Measurements from ENCODE around the gene SGMS1.
A peak's percentile ranks its signal among the peaks of the same experiment; 100 is the strongest.
"Not testable (repeated sequence)": the region's sequence is repeated elsewhere in the genome, so short reads cannot be mapped to it uniquely, and the experiment has no call there.

SGMS1 gene

GRCh38 chr10:50552308-50552707, 71.4 kb downstream of the SGMS1 start:
- H3K4me1 ChIP-seq (ENCODE audit: insufficient read depth, insufficient read length), result no peaks in the 10 kb centered on the region
- no peaks in the 10 kb centered on the region for H3K36me3 ChIP-seq (ENCODE audit: insufficient read depth, insufficient read length, low read length)
- no peaks in the 10 kb centered on the region for H3K9me3 ChIP-seq (ENCODE audit: insufficient read depth, low read length)
- no peak for DNase-seq (ENCODE audit: low read depth, low spot score)
- no peak overlapping the region for H3K4me3 ChIP-seq (ENCODE audit: insufficient read length, low read depth)
- no peaks in the 10 kb centered on the region for H3K27me3 ChIP-seq (ENCODE audit: insufficient read depth, insufficient read length)
- H3K9ac ChIP-seq (ENCODE audit: insufficient read length, low read depth), result no peak overlapping the region
- TF ChIP-seq ZNF274 (IDR thresholded peaks at IDR 0.05; ENCODE audit: low read depth, low read length), result no peak
- TF ChIP-seq SUZ12 (IDR thresholded peaks at IDR 0.05; ENCODE audit: extremely low read depth, insufficient read depth, insufficient read length), result no peak
- TF ChIP-seq YY1 (IDR thresholded peaks at IDR 0.05; ENCODE audit: insufficient read depth, insufficient read length), result no peak

DNA sequence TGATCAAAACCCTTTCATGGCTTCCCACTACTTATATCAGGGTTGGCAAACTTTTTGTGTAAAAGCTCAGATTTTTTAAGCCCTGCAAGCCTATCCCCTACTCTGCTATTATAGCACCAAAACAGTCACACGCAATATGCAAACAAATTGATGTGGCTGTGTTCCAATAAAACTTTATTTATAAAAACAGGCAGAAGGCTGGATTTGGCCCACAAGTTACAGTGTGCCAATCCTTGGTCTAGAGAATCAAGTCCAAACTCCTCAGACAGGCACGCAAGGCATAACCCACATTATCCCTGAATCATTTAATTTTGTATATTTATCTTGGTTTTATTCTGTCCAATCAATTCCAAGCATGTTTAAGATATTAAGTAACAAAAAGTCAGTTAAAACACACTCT, 71.9 kb downstream of the SGMS1 start:
- H3K4me1 ChIP-seq (ENCODE audit: insufficient read depth, insufficient read length), result no peaks in the 10 kb centered on the region
- TF ChIP-seq ZNF274 (IDR thresholded peaks at IDR 0.05; ENCODE audit: low read depth, low read length), result no peak
- no peak for TF ChIP-seq YY1 (IDR thresholded peaks at IDR 0.05; ENCODE audit: insufficient read depth, insufficient read length)
- TF ChIP-seq SUZ12 (IDR thresholded peaks at IDR 0.05; ENCODE audit: extremely low read depth, insufficient read depth, insufficient read length), result no peak
- no peak for DNase-seq (ENCODE audit: low read depth, low spot score)
- H3K4me3 ChIP-seq (ENCODE audit: insufficient read length, low read depth), result no peak overlapping the region
- H3K9ac ChIP-seq (ENCODE audit: insufficient read length, low read depth), result no peak overlapping the region
- no peaks in the 10 kb centered on the region for H3K9me3 ChIP-seq (ENCODE audit: insufficient read depth, low read length)
- no peaks in the 10 kb centered on the region for H3K27me3 ChIP-seq (ENCODE audit: insufficient read depth, insufficient read length)
- no peaks in the 10 kb centered on the region for H3K36me3 ChIP-seq (ENCODE audit: insufficient read depth, insufficient read length, low read length)

GRCh38 chr10:50550291-50550839, 73.4 kb downstream of the SGMS1 start:
- no peaks in the 10 kb centered on the region for H3K4me1 ChIP-seq (ENCODE audit: insufficient read depth, insufficient read length)
- no peak for TF ChIP-seq SUZ12 (IDR thresholded peaks at IDR 0.05; ENCODE audit: extremely low read depth, insufficient read depth, insufficient read length)
- no peak for TF ChIP-seq YY1 (IDR thresholded peaks at IDR 0.05; ENCODE audit: insufficient read depth, insufficient read length)
- no peak for TF ChIP-seq ZNF274 (IDR thresholded peaks at IDR 0.05; ENCODE audit: low read depth, low read length)
- H3K36me3 ChIP-seq (ENCODE audit: insufficient read depth, insufficient read length, low read length), result no peaks in the 10 kb centered on the region
- no peaks in the 10 kb centered on the region for H3K9me3 ChIP-seq (ENCODE audit: insufficient read depth, low read length)
- no peak overlapping the region for H3K4me3 ChIP-seq (ENCODE audit: insufficient read length, low read depth)
- H3K9ac ChIP-seq (ENCODE audit: insufficient read length, low read depth), result no peak overlapping the region
- DNase-seq (ENCODE audit: low read depth, low spot score), result peak; percentile 15
- no peaks in the 10 kb centered on the region for H3K27me3 ChIP-seq (ENCODE audit: insufficient read depth, insufficient read length)

DNA sequence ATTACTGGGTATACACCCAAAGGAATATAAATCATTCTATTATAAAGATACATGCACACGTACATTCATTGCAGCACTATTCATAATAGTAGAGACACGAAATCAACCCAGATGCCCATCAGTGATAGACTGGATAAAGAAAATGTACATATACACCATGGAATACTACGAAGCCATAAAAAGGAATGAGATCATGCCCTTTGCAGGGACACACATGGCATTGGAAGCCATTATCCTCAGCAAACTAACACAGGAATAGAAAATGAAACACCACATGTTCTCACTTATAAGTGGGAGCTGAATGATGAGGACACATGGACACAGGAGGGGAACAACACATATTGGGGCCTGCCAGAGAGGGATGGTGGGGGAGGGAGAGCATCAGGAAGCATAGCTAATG, 74.6 kb downstream of the SGMS1 start:
- DNase-seq (ENCODE audit: low read depth, low spot score); H3K27me3 ChIP-seq (ENCODE audit: insufficient read depth, insufficient read length); H3K9me3 ChIP-seq (ENCODE audit: insufficient read depth, low read length); H3K9ac ChIP-seq (ENCODE audit: insufficient read length, low read depth); H3K4me3 ChIP-seq (ENCODE audit: insufficient read length, low read depth); H3K36me3 ChIP-seq (ENCODE audit: insufficient read depth, insufficient read length, low read length); H3K4me1 ChIP-seq (ENCODE audit: insufficient read depth, insufficient read length): not testable (repeated sequence)

DNA sequence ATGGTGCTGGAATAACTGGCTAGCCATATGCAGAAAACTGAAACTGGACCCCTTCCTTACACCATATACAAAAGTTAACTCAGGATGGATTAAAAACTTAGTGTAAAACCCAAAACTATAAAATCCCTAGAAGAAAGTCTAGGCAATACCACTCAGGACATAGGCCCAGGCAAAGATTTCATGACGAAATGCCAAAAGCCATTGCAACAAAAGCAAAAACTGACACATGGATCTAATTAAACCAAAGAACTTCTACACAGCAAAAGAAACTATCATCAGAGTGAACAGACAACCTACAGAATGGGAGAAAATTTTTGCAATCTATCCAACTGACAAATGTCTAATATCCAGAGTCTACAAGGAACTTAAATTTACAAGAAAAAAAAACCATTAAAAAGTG, 75.3 kb downstream of the SGMS1 start:
- H3K9me3 ChIP-seq (ENCODE audit: insufficient read depth, low read length); H3K27me3 ChIP-seq (ENCODE audit: insufficient read depth, insufficient read length); H3K36me3 ChIP-seq (ENCODE audit: insufficient read depth, insufficient read length, low read length); H3K4me3 ChIP-seq (ENCODE audit: insufficient read length, low read depth); H3K4me1 ChIP-seq (ENCODE audit: insufficient read depth, insufficient read length); H3K9ac ChIP-seq (ENCODE audit: insufficient read length, low read depth); DNase-seq (ENCODE audit: low read depth, low spot score): not testable (repeated sequence)

DNA sequence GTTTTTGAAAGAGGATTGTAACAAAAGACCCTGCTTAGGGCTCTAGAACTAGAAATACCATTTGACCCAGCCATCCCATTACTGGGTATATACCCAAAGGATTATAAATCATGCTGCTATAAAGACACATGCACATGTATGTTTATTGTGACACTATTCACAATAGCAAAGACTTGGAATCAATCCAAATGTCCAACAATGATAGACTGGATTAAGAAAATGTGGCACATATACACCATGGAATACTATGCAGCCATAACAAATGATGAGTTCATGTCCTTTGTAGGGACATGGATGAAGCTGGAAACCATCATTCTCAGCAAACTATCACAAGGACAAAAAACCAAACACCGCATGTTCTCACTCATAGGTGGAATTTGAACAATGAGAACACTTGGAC, 77.5 kb downstream of the SGMS1 start:
- H3K4me1 ChIP-seq (ENCODE audit: insufficient read depth, insufficient read length); H3K4me3 ChIP-seq (ENCODE audit: insufficient read length, low read depth); H3K9me3 ChIP-seq (ENCODE audit: insufficient read depth, low read length); H3K9ac ChIP-seq (ENCODE audit: insufficient read length, low read depth); DNase-seq (ENCODE audit: low read depth, low spot score); H3K27me3 ChIP-seq (ENCODE audit: insufficient read depth, insufficient read length); H3K36me3 ChIP-seq (ENCODE audit: insufficient read depth, insufficient read length, low read length): not testable (repeated sequence)

- Histone ChIP-seq H3K4me3 (ENCODE audit: insufficient read length, low read depth) (no peak overlapping the region), H3K4me1 (ENCODE audit: insufficient read depth, insufficient read length) (no peaks in the 10 kb centered on the region)
These were observed 77.9 kb downstream of the SGMS1 start for GRCh38 chr10:50545846-50546245.

GRCh38 chr10:50544857-50545429, 78.8 kb downstream of the SGMS1 start:
- no peaks in the 10 kb centered on the region for H3K4me1 ChIP-seq (ENCODE audit: insufficient read depth, insufficient read length)
- TF ChIP-seq YY1 (IDR thresholded peaks at IDR 0.05; ENCODE audit: insufficient read depth, insufficient read length) (no peak), ZNF274 (IDR thresholded peaks at IDR 0.05; ENCODE audit: low read depth, low read length) (no peak), SUZ12 (IDR thresholded peaks at IDR 0.05; ENCODE audit: extremely low read depth, insufficient read depth, insufficient read length) (no peak)
- H3K9me3 ChIP-seq (ENCODE audit: insufficient read depth, low read length), result no peaks in the 10 kb centered on the region
- no peak for DNase-seq (ENCODE audit: low read depth, low spot score)
- H3K36me3 ChIP-seq (ENCODE audit: insufficient read depth, insufficient read length, low read length), result no peaks in the 10 kb centered on the region
- no peak overlapping the region for H3K9ac ChIP-seq (ENCODE audit: insufficient read length, low read depth)
- no peaks in the 10 kb centered on the region for H3K27me3 ChIP-seq (ENCODE audit: insufficient read depth, insufficient read length)
- no peak overlapping the region for H3K4me3 ChIP-seq (ENCODE audit: insufficient read length, low read depth)

More at GRCh38 chr10:50545846-50546245, 77.9 kb downstream of the SGMS1 start:
- no peaks in the 10 kb centered on the region for H3K9me3 ChIP-seq (ENCODE audit: insufficient read depth, low read length)
- H3K36me3 ChIP-seq (ENCODE audit: insufficient read depth, insufficient read length, low read length), result no peaks in the 10 kb centered on the region
- no peaks in the 10 kb centered on the region for H3K27me3 ChIP-seq (ENCODE audit: insufficient read depth, insufficient read length)
- TF ChIP-seq SUZ12 (IDR thresholded peaks at IDR 0.05; ENCODE audit: extremely low read depth, insufficient read depth, insufficient read length) (no peak), ZNF274 (IDR thresholded peaks at IDR 0.05; ENCODE audit: low read depth, low read length) (no peak), YY1 (IDR thresholded peaks at IDR 0.05; ENCODE audit: insufficient read depth, insufficient read length) (no peak)
- H3K9ac ChIP-seq (ENCODE audit: insufficient read length, low read depth), result no peak overlapping the region
- DNase-seq (ENCODE audit: low read depth, low spot score), result no peak

Data from NT2/D1 (cell line).